GM19438 (cell line): Measurements from ENCODE around the gene FAT1.
"Not testable (repeated sequence)": the region's sequence is repeated elsewhere in the genome, so short reads cannot be mapped to it uniquely, and the experiment has no call there.

ENCODE experiments used
- ATAC-seq: cut with Tn5 transposase; IDR thresholded peaks from one replicate; pipeline ENCODE4 v1.9.1; 2021; ENCODE audit warnings: low read depth; ENCODE audit not compliant: unreplicated experiment

FAT1 gene

GRCh38 chr4:186723292-186724057 is at the start of gene FAT1:
Gene FAT1, minus strand, starts transcription at chr4:186723856. Its CDS starts 14,029 bp downstream, at chr4:186709827.
- ATAC-seq = no peak

- ATAC-seq = no peak
Measured at GRCh38 chr4:186772936-186773487, 49.4 kb upstream of the FAT1 start.

GRCh38 chr4:186771624-186772023 is 48.0 kb upstream of the FAT1 start:
- no peak for ATAC-seq

- ATAC-seq = no peak
Measured at GRCh38 chr4:186770481-186771175, 47.0 kb upstream of the FAT1 start.

- no peak for ATAC-seq
Measured at GRCh38 chr4:186767794-186768193, 44.1 kb upstream of the FAT1 start.

- ATAC-seq = no peak
Measured at GRCh38 chr4:186765673-186766546, 42.3 kb upstream of the FAT1 start.

- no peak for ATAC-seq
Measured at GRCh38 chr4:186765138-186765537, 41.5 kb upstream of the FAT1 start.

- ATAC-seq = no peak
Measured at GRCh38 chr4:186764457-186764856, 40.8 kb upstream of the FAT1 start.

GRCh38 chr4:186762865-186763264 is 39.2 kb upstream of the FAT1 start:
- no peak for ATAC-seq

GRCh38 chr4:186762361-186762760 is 38.7 kb upstream of the FAT1 start:
- ATAC-seq = no peak

GRCh38 chr4:186761956-186762355 is 38.3 kb upstream of the FAT1 start:
- ATAC-seq = not testable (repeated sequence)

GRCh38 chr4:186761393-186761792 is 37.7 kb upstream of the FAT1 start:
- ATAC-seq = no peak

GRCh38 chr4:186760576-186760975 is 36.9 kb upstream of the FAT1 start:
- no peak for ATAC-seq

GRCh38 chr4:186759990-186760389 is 36.3 kb upstream of the FAT1 start:
- no peak for ATAC-seq

- no peak for ATAC-seq
Measured at GRCh38 chr4:186758929-186759682, 35.5 kb upstream of the FAT1 start.

- ATAC-seq = no peak
Measured at GRCh38 chr4:186757696-186758355, 34.2 kb upstream of the FAT1 start.

GRCh38 chr4:186756550-186756949 is 32.9 kb upstream of the FAT1 start:
- not testable (repeated sequence) for ATAC-seq

- no peak for ATAC-seq
Measured at GRCh38 chr4:186755550-186756519, 32.2 kb upstream of the FAT1 start.
